HEK293T (cell line): Measurements from ENCODE around the gene RING1.

Experiments used
- ARNT ChIP-seq: fragments of 450-650 bp; IDR thresholded peaks from 2 replicates; pipeline ENCODE4 v1.6.1; 2017; ENCODE audit warnings: mild to moderate bottlenecking
- BHLHE40 ChIP-seq: fragments of 450-650 bp; IDR thresholded peaks from 2 replicates; pipeline ENCODE4 v1.6.1; 2016; ENCODE audit warnings: mild to moderate bottlenecking, moderate library complexity, borderline replicate concordance
- ELF4 ChIP-seq: fragments of 450-650 bp; IDR thresholded peaks from 2 replicates; pipeline ENCODE4 v1.6.1; 2017; ENCODE audit warnings: antibody characterized with exemption
- FOXK2 ChIP-seq: fragments of 450-650 bp; IDR thresholded peaks from 2 replicates; pipeline ENCODE4 v1.6.1; 2016; ENCODE audit warnings: mild to moderate bottlenecking
- FOXM1 ChIP-seq: fragments of 450-650 bp; IDR thresholded peaks from 2 replicates; pipeline ENCODE4 v1.6.1; 2017; ENCODE audit warnings: mild to moderate bottlenecking, borderline replicate concordance
- L3MBTL2 ChIP-seq: fragments of 450-650 bp; conservative IDR thresholded peaks from 2 replicates; pipeline ENCODE4 v1.6.1; 2016; ENCODE audit warnings: mild to moderate bottlenecking
- SP1 ChIP-seq: fragments of 450-650 bp; IDR thresholded peaks from 2 replicates; pipeline ENCODE4 v1.6.1; 2017
- SUZ12 ChIP-seq: fragments of 450-650 bp; IDR thresholded peaks from 2 replicates; pipeline ENCODE4 v1.6.1; 2016; ENCODE audit warnings: mild to moderate bottlenecking
- ZNF384 ChIP-seq: fragments of 450-650 bp; IDR thresholded peaks from 2 replicates; pipeline ENCODE4 v1.6.1; 2016

GRCh38 chr6:33175436-33176069 lies 32.7 kb upstream of the RING1 start:
- no peak for TF ChIP-seq SP1
- no peak for TF ChIP-seq FOXK2
- TF ChIP-seq BHLHE40 = no peak
- no peak for TF ChIP-seq ELF4
- no peak for TF ChIP-seq L3MBTL2
- TF ChIP-seq SUZ12 = no peak
- TF ChIP-seq ZNF384 = no peak
- no peak for TF ChIP-seq ARNT
- no peak for TF ChIP-seq FOXM1
